Activated T-helper 9 cell treated with anti-CD3 and anti-CD28 coated beads, Interleukin-2, amount 50 U/mL, for 16 hours (primary cell): ENCODE results near the gene CCNY.
"Not testable (repeated sequence)": the region's sequence is repeated elsewhere in the genome, so short reads cannot be mapped to it uniquely, and the experiment has no call there.

Source experiments
- DNase-seq: peaks from one replicate; pipeline ENCODE4 v3.0.0-alpha.2; 2020; ENCODE audit warnings: low read depth

The CCNY gene

GRCh38 chr10:35406003-35406630 lies 69.8 kb downstream of the CCNY start:
- not testable (repeated sequence) for DNase-seq

GRCh38 chr10:35407696-35408095 lies 71.4 kb downstream of the CCNY start:
- DNase-seq, result not testable (repeated sequence)

- DNase-seq, result no peak
These were observed 72.8 kb downstream of the CCNY start for GRCh38 chr10:35409094-35409582.

- DNase-seq, result no peak
These were observed 73.5 kb downstream of the CCNY start for GRCh38 chr10:35409808-35410207.

GRCh38 chr10:35412003-35412723 lies 75.9 kb downstream of the CCNY start:
- DNase-seq, result no peak

GRCh38 chr10:35412900-35413491 lies 76.7 kb downstream of the CCNY start:
- no peak for DNase-seq

GRCh38 chr10:35413985-35414861 lies 77.9 kb downstream of the CCNY start:
- no peak for DNase-seq

GRCh38 chr10:35415505-35415904 lies 79.2 kb downstream of the CCNY start:
- DNase-seq, result no peak

- DNase-seq, result no peak
These were observed 80.5 kb downstream of the CCNY start for GRCh38 chr10:35416619-35417312.

GRCh38 chr10:35417313-35417625 lies 81.0 kb downstream of the CCNY start:
- DNase-seq, result no peak

GRCh38 chr10:35417795-35418194 lies 81.5 kb downstream of the CCNY start:
- no peak for DNase-seq

- not testable (repeated sequence) for DNase-seq
These were observed 82.3 kb downstream of the CCNY start for GRCh38 chr10:35418580-35418979.

GRCh38 chr10:35420044-35420443 lies 83.7 kb downstream of the CCNY start:
- DNase-seq, result no peak

GRCh38 chr10:35420827-35421552 lies 84.7 kb downstream of the CCNY start:
- DNase-seq, result no peak

GRCh38 chr10:35421553-35422178 lies 85.4 kb downstream of the CCNY start:
- no peak for DNase-seq

GRCh38 chr10:35422228-35422627 lies 85.9 kb downstream of the CCNY start:
- no peak for DNase-seq

GRCh38 chr10:35423505-35424306 lies 87.4 kb downstream of the CCNY start:
- no peak for DNase-seq

- DNase-seq, result no peak
These were observed 88.5 kb downstream of the CCNY start for GRCh38 chr10:35424680-35425285.

GRCh38 chr10:35425595-35425994 lies 89.3 kb downstream of the CCNY start:
- DNase-seq, result no peak
